ENCODE data around the gene RAD21L1.

RAD21L1 gene

DNA sequence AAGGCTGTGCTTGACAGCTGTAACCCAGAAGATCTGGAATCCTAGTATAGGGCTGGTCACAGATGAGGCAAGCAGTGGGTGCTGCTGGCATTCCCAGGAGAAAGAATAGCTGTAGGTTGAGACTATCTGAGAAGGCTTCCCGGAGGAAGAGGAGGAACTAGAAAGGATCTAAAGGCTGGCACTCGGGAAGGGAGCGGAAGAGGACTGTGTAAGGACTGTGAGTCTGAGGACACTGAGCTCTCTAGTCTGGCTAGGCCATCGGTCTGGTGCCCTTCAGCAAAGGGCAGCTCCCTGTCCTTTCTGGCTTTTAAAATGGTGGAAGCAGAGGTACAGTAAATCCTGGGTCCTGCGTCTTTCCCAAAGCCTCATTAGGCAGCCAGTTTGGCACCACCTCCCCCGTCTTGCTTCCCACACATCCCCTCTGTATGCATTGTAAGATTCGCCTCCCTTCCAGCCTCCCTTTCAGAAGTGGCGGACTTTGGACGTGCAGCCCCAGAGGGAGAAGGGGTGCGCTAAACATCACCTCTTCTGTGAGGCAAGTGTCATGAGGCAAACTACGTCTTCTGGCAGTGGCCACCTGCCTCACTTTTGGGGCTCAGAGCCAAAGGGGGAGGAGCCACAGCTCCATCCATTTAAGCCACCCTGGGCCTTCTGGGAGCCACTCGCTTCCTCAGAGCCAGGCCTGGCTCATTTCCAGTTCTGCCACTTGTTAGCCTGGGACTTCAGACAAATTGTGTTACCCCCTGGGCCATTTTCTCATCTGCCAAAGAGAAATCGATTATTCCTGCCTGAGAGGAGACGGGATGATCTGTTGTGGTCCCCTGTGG lies 48.9 kb downstream of the RAD21L1 start:
- no peak for DNase-seq

DNA sequence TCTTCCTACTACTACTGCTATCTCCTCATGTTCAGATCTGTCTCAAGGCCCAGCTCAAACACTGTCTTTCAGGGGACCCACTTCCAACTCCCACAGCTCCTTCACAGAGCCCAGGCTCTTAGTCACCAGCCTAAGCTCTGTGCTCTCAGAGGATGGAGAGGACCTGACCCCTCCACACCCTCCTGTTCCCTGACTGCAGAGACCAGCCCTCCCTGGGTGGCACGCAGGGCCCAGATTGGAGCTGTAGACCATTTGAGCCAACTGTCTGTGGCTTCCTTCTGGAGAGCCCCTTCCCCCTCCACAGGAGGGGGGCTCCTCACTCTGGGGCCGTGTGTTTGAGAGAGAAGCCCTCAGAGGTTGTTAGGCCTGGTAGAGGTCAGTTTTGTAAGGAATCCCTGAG lies 50.1 kb downstream of the RAD21L1 start:
- no peak for DNase-seq

DNA sequence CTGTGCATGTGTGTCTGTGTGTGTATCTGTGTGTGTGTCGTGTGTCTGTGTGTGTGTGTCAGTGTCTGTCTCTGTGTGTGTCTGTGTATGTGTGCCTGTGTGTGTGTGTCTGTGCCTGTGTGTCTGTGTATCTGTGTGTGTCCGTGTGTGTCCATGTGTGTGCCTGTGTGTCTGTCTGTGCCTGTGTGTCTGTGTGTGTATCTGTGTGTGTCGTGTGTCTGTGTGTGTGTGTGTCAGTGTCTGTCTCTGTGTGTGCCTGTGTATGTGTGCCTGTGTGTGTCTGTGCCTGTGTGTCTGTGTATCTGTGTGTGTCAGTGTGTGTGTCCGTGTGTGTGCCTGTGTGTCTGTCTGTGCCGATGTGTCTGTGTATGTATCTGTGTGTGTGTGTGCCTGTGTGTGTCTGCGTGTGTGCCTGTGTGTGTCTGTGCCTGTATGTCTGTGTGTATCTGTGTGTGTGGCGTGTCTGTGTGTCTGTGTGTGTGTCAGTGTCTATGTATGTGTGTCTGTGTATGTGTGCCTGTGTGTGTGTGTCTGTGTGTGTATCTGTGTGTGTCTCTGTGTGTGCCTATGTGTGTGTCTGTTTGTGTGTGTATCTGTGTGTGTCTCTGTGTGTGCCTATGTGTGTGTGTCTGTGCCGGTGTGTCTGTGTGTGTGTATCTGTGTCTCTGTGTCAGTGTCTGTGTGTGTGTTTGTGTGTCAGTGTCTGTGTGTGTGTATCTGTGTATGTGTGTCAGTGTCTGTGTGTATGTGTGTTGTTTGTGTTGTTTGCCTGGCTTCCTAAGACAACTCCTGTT lies 51.9 kb downstream of the RAD21L1 start:
- DNase-seq = no peak

DNA sequence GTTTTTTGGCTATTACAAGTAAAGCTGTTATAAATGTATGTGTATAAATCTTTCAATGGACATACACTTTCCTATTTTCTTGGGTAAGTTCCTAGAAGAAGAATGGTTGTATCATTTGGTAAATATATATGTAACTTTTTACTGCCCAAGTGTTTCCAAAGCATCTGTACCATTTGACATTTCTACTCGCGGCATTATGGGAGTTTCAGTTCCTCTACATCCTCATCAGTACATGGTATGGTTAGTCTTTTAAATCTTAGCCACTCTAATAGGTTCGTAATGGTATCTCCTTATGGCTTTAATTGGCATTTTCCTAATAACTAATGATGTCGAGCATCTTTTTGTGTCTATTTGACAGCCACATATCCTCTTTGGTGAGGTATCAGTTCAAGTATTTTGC lies 53.1 kb downstream of the RAD21L1 start:
- no peak for DNase-seq

GRCh38 chr20:1280195-1281102 lies 54.6 kb downstream of the RAD21L1 start:
- DNase-seq = no peak

GRCh38 chr20:1281279-1282057 lies 55.6 kb downstream of the RAD21L1 start:
- peak; percentile 8 for DNase-seq

DNA sequence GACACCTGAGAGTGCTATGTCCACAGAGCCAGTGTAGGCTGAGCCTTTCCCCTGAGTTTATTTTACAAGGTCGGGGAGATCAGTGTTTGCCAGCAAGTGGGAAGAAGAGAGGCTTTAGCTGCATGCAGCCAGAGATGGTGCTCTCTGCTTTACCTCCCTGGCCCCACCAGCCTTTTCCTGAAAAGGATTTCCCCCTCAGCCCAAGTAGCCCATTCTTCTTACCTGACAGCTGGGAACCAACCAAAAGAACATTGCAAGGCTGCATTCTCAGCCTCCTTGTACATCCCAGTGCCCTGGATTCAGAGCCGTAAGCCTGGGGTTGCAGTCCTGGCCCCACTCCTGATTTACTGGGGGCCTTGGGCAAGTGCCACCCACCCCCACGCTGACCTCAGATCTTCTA lies 57.1 kb downstream of the RAD21L1 start:
- DNase-seq = no peak

- DNase-seq = peak; percentile 14
These were observed 58.0 kb downstream of the RAD21L1 start for GRCh38 chr20:1283522-1284510.

DNA sequence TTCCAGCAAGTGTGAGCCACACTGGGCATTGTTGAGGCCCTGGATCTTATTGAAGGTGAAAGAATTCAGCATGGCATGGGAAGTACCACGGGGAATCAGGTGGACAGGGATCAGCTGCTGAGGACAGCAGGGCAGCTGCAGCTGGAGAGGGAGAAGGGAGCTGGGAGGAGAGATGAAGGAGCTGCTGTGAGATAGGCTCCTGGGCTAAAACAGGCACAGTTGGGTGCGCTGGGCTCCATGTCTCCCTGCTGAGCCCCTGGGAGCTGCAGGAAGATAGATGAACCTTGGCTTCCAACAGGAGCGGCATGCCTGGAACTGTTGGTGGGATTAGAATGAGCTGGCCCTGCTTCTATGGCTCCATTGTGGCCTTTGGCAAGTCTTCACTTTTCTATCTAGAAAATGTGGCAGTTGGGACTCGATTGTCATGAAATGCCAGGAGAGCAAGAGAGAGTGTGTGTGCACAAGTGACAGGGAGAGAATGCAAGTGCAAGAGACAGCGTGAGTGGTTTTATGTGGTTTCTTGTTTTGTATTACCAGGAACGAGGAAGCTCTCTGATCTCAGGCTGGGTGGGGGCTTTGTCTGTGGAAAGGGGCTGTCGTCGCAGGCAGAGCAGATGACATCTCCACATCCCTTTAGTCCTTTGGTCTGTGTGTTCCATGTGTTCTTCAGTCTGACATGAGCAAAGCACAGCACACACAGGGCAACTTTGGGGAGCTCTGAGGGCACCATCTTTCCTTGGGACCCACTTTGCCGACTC lies 60.6 kb downstream of the RAD21L1 start:
- DNase-seq = peak; percentile 60

- no peak for DNase-seq
These were observed 61.5 kb downstream of the RAD21L1 start for GRCh38 chr20:1287306-1287705.

GRCh38 chr20:1287787-1288569 lies 62.1 kb downstream of the RAD21L1 start:
- no peak for DNase-seq

- DNase-seq = peak; percentile 9
These were observed 65.4 kb downstream of the RAD21L1 start for GRCh38 chr20:1291191-1291741.

GRCh38 chr20:1292620-1293019 lies 66.8 kb downstream of the RAD21L1 start:
- DNase-seq = no peak

DNA sequence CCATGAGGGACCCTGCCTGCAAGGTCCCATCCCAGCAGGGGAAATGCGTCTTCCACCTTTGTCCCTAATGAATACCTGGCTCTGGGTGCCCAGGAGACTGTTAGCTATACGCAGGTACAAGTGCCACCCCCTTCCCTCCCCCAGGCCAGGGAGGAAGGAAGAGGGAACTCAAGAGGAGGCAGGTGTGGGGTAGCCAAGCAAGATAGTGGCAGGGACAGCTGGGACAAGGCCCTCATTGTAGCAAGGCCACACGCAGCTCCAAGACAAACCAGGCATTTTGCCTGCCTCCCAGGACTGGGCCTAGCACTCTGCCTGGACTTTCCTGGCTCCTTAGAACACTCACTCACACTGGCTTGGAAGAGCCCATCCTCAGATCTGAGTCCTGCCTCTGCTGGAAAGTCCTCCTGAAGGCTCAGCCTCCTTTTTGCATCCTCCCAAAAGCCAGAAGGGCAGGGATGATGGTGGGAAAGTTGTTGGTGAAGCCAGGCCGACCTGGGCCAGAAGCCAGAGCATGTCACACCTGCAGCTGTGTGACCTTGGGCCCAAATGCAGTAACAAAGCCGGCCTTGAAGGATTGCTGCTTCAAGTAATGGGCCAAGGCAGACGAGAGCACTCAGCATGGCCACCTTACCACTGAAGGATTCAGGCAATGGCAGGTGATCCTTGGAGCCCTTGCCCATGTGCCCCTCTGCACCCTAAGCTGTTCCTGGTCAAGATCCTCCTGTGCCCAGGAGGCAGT lies 68.0 kb downstream of the RAD21L1 start:
- DNase-seq = peak; percentile 4

GRCh38 chr20:1294497-1294896 lies 68.7 kb downstream of the RAD21L1 start:
- peak; percentile 9 for DNase-seq

- DNase-seq = peak; percentile 12
These were observed 69.6 kb downstream of the RAD21L1 start for GRCh38 chr20:1295276-1295930.

GRCh38 chr20:1296117-1296610 lies 70.3 kb downstream of the RAD21L1 start:
- DNase-seq = no peak

All from CD4-positive, alpha-beta T cell treated with Interleukin-15 for 1 hour (primary cell).